Cardiac fibroblast (primary cell): ENCODE data around the gene LIMCH1.

Experiments
- DNase-seq, 2 donors: peaks; one replicate each; pipeline versions ENCODE4 v3.0.0 to v3.0.0-alpha.2; 2010; ENCODE audit warnings: low read depth in 2 of 2
- H3K4me3 ChIP-seq, 2 donors: replicated peaks in 1 of 2; 1 replicate in 1 of 2; 2 replicates in 1 of 2; pipeline ENCODE4 v1.5.1; 2011; ENCODE audit warnings: low read depth in 2 of 2, low read length in 2 of 2, mild to moderate bottlenecking in 2 of 2, moderate library complexity in 1 of 2
- CTCF ChIP-seq: IDR thresholded peaks from one replicate; pipeline ENCODE4 v1.5.1; 2011; ENCODE audit warnings: low read depth, mild to moderate bottlenecking, low read length, inconsistent platforms

Gene LIMCH1

GRCh38 chr4:41537292-41537890 lies 566 bp upstream of the LIMCH1 start:
- no peak for TF ChIP-seq CTCF
- no peak overlapping the region for H3K4me3 ChIP-seq
- no peak for DNase-seq

- no peak for DNase-seq
- no peak for TF ChIP-seq CTCF
- H3K4me3 ChIP-seq: no peak overlapping the region
These were observed 1.0 kb downstream of the LIMCH1 start for GRCh38 chr4:41538887-41539498.

GRCh38 chr4:41539711-41540110 lies 1.8 kb downstream of the LIMCH1 start:
- no peak overlapping the region for H3K4me3 ChIP-seq
- TF ChIP-seq CTCF: no peak
- DNase-seq: no peak

GRCh38 chr4:41540687-41541086 lies 2.7 kb downstream of the LIMCH1 start:
- H3K4me3 ChIP-seq: no peak overlapping the region
- DNase-seq: no peak
- no peak for TF ChIP-seq CTCF

GRCh38 chr4:41541687-41542094 lies 3.7 kb downstream of the LIMCH1 start:
- peak in 1 of 2 donors; percentile 52 for DNase-seq

GRCh38 chr4:41542526-41543275 lies 4.7 kb downstream of the LIMCH1 start:
- TF ChIP-seq CTCF: no peak
- peak; percentile 31 to 32 for DNase-seq
- no peak overlapping the region for H3K4me3 ChIP-seq

More at GRCh38 chr4:41541687-41542094, 3.7 kb downstream of the LIMCH1 start:
- no peak overlapping the region for H3K4me3 ChIP-seq
- no peak for TF ChIP-seq CTCF
